Measurements from ENCODE around the gene CNKSR3.

Gene CNKSR3

DNA sequence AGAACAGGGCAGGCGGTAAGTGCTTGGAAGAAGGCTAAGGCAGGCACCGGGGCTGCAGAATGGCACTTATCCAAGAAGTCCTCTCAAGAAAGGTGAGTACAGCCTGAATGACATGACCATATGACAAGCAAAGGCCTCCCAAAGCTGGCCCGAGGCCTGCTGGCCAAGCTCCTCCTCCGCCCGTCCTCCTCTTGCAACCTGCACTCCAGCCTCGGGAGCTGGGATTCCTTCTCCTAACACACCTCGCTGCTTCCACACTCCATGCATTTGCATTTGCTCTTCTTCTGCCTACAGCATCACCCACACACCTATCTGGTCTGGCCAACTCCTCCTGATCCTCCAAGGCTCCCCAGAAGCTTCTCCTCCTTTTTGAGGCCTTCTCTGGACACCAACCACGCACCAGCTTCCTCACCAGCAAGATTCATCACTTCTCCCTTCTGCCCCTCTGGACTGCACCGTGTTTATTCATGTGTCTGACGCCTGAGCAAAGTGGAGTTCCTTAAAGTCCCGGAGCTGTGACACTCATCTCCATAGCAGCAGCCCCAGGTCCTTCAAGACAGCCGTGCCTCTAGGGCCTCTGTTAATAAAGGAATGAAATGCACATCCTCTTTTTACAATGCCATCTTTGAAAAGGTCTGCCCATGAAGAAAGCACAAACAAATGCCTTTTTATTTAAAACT is 32.3 kb downstream of the CNKSR3 start:
- no peak for DNase-seq

GRCh38 chr6:154476494-154476893 is 34.0 kb downstream of the CNKSR3 start:
- no peak for DNase-seq

- no peak for DNase-seq
Observed at GRCh38 chr6:154474648-154475428, 35.6 kb downstream of the CNKSR3 start.

DNA sequence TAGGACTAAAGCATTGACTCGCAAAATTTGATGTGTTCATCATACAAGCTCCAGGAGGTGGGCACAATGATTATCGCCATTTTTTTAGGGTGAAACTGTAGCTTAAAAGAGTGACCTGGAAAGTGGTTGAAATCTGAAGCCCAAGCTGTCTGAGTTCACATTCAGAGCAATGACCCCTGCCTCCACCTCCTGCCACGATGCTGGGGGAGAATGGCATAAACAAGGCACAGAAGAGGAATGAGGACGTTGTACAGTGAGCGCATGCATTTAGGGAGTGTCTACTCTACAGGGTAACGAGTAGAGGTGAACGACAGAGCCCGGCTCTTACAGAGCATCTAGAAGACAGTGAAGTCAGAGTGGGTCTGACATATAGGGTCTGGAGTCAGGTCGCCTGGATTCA is 37.2 kb downstream of the CNKSR3 start:
- DNase-seq, result no peak

DNA sequence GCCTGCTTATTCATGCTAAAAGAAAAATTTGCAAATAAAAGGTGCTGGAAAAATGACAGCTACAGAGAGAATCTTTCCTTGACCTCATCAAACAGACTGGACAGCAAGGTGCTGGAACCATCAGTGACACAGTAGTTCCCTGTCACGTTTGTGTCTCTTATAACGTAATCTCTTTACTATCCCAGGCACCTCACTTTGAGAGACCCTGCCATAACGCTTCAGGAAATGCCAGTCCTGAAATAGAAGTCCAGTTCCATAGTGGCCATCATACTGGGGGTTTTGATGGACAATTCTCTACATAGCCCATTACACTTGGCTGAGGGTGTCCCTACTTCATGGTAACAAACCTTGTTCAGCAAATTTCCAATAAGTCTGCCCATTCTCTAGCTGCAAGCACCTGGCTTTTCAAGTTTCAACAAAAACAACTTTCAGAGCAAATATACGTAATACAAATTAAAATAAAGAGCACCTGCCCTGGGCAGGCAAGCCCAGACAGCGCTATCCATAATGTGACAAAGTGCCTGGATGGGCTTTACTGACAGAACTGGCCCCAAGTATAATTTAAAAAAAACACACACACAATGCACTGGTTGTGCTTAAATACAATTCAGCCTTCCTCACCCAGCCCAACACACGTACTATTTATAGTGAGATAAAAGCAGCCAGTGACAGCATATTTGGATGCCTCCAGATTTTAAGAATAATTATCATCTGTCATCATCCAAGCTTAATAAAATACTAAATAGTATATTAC is 38.7 kb downstream of the CNKSR3 start:
- no peak for DNase-seq

DNA sequence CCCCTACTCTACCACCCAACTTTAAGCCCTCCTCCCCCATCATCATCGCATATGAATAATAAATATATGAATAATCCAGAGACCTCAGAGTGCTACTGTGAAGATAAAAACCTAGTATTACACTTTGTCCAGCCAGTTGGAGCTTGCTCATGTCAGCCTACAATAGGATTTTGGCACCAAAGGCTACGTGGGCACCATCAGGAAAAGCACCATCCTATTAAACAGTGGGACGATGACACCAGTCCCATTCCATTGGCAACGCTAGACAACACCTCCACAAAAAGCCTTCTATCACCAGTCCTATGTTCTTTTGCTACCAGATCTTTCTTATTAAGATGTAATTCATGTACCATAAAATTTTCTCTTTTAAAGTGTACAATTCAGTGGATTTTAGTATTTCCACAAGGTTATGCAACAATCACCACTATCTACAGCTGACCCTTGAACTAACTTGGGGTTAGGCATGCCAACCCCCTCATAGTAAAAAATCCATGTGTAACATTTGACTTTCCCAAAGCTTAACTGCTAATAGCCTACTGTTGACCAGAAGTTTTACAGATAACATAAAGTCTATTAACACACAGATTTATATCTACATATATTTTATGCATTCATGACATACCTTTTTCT is 41.1 kb downstream of the CNKSR3 start:
- DNase-seq, result no peak

- no peak for DNase-seq
Observed at GRCh38 chr6:154468760-154469159, 41.7 kb downstream of the CNKSR3 start.

DNA sequence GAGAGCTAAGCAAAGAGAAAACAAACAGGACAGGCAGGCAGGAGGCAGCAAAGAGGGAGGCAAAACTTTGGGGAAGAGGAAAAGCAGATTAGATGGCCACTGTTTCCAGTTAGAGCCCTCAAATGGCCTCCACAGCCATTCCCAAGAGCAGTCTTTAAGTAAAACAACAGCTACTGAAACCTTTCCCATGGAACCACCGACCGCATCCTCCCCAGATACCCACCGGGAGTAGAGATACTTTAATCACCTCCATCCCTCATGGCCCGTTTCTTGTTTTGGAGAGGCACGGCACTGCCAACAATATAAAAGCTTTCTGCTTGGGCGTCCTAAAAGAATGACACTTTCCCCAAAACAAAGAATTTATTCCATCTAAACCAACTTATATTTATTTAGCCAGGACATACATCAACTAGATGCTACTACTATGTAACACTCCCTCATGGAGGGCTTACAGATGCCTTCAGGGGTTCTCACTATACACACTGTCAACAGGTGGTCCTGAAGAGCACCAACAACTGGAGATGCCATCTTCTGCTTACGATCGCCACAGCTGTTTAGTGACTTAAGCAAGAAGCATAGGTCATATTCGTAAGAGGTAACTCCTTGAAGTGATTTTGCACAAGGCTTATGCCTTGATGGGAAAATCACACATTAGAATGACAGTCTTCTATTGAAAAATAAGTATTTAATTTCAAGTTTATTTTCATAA is 43.4 kb downstream of the CNKSR3 start:
- no peak for DNase-seq

DNA sequence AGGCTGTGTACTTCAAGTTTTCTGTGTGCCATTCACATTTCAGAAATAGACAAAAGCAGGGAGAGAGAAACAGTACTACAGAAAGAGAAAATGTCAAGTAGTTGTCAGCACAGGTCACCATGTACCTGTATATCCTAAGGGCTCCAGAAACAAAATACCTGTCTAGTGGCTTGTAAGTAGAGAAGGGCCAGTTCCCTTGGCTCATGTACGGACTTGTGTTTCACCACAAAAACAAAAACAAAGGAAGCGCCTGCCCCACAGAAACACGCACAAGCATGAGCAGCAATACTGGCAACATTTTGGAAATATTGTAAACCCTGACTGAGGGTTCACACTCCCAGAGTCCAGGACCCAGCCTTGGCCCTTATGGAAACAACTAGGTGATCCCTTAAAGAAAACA is 44.3 kb downstream of the CNKSR3 start:
- DNase-seq, result no peak

- DNase-seq, result no peak
Observed at GRCh38 chr6:154463573-154464419, 46.7 kb downstream of the CNKSR3 start.

- DNase-seq, result no peak
Observed at GRCh38 chr6:154462425-154462824, 48.1 kb downstream of the CNKSR3 start.

DNA sequence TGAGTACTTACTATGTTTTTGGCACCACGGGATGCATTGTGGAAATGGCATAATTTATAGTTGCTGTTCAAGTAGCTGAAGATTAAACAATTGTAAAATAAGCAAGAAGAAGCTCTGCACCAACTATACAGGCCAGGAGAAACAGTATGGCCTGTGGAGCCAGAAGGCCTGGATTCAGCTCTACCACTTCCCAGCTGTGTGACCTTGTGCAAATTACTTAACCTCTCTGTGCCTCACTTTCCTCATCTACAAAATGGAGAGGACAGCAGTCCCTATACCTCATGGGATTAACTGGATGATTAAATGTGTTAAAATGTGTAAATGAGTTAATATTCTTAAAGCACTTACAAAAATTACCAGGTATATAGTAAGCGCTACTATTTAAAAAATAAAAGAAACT is 49.1 kb downstream of the CNKSR3 start:
- no peak for DNase-seq

GRCh38 chr6:154460306-154461071 is 50.0 kb downstream of the CNKSR3 start:
- no peak for DNase-seq

DNA sequence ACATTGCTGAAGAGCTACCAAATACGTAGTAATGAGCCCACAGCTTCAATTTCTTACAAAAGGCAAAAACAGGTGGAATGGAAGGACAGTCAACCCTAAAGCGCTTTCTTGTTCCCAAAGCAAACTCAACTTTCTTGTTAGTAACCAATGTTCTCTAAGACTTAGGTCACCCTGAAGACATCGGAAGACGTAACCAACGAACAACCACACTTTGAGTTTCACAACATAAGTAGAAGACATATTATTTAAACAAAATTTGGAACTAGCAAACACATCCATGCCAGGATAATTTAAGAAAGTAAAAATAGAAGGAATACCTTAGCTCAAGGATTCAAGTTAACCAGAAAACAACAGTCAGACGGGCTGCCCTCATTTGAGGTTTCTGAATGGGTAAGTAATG is 51.0 kb downstream of the CNKSR3 start:
- no peak for DNase-seq

DNA sequence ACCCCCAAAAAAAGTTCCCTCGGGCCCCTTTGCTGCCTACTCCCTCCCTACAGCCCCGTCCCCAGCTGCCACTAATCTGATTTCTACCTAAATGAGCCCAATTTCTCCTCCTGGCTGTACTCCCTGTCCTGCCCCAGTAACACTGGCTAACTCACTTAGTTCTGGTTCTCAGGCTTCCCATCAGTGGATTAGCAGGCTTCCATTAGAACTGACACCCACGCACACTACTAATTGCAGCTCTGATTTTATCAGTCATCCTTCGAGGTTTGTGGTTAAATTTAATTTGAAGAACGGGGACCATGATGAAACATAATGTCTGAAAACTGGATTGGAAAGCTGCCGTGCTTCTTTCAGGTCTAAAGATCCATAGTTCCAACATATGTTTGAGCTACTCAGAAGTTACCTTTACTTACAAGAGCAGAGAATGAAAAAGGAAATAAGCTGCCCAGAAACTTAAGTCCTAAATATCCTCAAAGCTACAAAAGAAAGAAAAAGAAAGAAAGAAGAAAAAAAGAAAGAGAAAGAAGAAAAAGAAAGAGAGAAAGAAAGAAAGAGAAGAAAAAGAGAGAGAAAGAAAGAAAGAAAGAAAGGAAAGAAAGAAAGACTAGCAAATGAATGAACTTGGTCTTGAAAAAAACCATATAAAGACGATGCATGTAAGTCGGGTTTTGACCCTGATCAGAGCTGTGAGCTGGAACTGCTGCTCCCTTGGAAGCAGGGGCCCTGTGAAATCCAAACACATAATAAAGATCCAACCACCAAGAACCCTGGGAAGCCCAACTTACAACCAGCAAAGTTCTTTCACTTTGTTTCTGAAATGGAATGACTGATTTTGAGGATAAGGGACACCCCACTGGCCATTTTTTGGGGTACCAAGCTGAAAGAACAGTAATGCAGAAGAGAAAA is 51.7 kb downstream of the CNKSR3 start:
- no peak for DNase-seq

DNA sequence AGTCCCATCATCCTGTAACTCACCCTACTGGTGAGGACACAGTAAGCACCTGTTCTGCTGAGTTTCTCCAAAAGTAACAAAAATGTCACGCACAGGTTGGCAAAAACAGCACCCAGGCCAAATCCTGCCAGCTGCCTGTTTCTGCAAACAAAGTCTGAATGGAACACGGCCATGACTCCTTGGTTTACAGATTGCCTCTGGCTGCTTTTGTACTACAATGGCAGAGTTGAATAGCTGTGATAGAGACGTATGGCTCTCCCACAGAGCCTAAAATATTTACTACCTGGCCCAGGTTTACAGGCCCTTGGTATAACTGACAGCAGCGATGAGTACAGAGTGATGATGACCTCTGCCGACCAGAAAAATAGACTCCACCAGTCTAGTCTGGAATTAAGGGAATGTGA is 52.6 kb downstream of the CNKSR3 start:
- DNase-seq, result no peak

DNA sequence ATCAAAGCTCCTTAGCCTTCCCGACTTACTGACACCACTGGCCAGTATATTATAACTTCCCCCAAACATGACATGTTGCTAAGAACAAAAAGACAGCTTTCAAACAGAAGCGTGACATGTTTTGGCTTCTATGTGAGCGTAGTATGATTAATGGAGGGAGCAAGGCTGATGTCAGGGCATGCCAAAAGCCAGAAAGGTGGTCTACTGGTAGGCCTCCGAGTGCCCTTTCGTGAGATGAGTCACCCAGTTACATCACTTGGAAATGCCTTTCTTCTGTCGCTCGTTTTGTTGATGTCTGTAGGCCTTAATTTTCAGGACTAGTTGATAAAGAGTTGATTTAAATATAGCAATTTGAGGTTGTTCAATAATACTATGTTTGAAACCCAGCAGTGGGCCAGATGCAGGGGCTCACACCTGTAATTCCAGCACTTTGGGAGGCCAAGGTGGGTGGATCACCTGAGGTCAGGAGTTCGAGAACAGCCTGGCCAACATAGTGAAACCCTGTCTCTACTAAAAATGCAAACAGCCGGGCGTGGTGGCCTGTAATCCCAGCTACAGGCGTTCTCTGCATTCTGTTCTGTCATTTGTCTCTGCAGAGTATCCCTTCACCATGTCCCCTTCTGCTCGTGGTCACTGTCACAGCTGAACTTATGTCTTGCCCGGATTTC is 53.3 kb downstream of the CNKSR3 start:
- DNase-seq, result no peak

- DNase-seq, result no peak
Observed at GRCh38 chr6:154453329-154453728, 57.2 kb downstream of the CNKSR3 start.

DNA sequence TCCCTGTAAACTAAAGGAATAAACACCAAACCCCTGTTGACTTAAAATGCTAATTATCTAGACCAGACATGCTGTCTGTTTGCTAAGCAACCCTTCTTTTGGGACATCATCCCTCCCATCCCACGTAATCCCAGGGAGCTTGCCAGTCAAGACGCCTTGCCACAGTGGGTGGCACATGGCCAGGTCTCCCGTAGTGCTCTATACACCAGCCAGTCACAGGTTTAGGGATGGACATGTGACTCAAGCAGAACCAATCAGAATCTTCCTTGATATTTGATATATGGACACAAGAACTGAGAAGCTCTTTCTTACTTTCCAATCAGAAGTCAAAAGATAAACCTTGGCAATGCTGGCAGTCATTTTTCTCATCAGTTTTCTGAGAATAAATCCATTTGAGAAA is 60.0 kb downstream of the CNKSR3 start:
- no peak for DNase-seq
